ENCODE data around the gene CDCA5.

CDCA5 gene, protein sequence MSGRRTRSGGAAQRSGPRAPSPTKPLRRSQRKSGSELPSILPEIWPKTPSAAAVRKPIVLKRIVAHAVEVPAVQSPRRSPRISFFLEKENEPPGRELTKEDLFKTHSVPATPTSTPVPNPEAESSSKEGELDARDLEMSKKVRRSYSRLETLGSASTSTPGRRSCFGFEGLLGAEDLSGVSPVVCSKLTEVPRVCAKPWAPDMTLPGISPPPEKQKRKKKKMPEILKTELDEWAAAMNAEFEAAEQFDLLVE

DNA sequence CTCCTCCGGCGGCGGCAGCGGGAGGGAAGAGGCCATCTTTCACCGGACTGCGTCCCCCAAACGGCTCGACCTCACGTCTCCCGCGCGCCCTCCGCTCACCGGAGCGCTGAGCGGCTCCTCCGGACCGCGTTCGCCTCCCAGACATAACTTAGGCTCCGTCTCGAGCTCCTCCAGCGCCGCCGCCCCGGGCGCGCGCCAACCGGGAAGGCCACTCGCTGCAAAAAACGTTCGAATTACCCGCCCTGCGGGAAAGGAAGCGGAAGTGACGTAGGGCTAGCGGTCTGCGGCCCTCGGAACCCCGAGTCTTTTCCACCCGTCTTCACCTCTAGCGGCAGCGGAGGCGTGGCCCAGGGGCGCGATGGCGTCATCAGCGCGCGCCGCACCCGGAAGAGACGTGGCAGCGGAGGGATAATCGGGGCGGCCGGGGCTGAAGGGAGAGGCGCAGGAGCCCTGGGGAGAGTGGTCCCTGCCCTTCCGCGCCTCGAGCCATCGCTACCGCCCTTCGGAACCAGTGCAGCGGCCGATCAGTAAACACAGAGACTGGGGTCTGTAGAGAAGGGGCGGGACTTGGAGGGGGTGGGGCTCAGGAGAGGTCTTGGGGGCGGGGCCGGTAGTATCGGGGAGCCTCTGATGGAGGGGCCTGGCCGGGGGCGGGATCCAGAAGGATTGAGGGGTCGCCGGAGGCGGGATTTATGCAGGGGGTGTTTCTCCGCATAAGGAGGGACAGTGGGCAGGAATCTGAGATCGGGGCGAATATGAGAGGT, at the start of gene CDCA5, which contains the start of gene ZFPL1:
Gene CDCA5 (minus strand): TSS at position 207 of the 764 bp plus-strand sequence. CDS start 62 bp downstream, at position 145.
Gene ZFPL1 (plus strand): TSS at position 389 of the 764 bp plus-strand sequence. CDS start 477 bp downstream, outside the sequence.
- peak; percentile 92 for DNase-seq (ENCODE audit: low spot score)

- DNase-seq (ENCODE audit: low spot score) = no peak
These were observed 49.3 kb upstream of the CDCA5 start for GRCh38 chr11:65132988-65133700.

- no peak for DNase-seq (ENCODE audit: low spot score)
These were observed 48.6 kb upstream of the CDCA5 start for GRCh38 chr11:65132238-65132987.

GRCh38 chr11:65131895-65132237, 48.0 kb upstream of the CDCA5 start:
- DNase-seq (ENCODE audit: low spot score) = no peak

GRCh38 chr11:65131417-65131776, 47.6 kb upstream of the CDCA5 start:
- no peak for DNase-seq (ENCODE audit: low spot score)

GRCh38 chr11:65130631-65131416, 47.0 kb upstream of the CDCA5 start:
- no peak for DNase-seq (ENCODE audit: low spot score)

DNA sequence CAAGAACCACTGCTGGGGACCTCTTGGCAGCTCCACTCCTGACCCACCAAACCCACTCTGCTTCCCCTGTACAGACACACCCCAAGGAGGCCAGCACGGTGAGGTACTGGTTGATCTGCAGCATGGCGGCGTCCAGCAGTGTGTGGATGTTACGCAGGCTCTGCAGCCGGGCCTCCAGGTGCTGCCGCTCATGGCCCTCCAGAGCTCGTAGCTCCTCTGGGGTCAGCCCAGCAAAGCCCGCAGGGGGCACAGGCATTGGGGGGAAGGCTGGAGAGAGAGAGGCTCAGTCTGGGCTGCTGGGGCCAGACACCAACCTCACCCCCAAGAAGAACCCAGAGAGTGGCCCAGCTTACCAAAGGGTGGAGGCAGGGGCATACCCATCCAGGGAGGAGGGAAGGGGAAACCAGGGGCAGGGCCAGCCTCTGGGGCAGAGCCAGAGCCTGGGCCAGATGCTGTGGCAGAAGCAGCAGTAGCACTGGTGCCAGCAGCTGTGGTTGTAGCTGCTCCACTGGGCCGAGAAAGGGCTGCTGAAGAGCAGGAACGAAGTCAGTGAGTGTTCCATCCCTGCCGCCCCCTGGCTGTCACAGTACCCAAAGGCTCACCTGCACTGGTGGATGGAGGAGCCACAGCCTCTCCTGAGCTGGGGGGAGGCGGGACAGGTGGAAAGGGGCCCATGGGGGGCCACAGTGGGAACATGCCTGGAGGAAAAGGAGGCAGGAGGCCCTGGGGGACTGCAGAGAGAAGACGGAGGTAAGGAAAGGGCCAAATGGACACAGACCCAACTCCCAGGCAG, 46.0 kb upstream of the CDCA5 start:
- no peak for DNase-seq (ENCODE audit: low spot score)

DNA sequence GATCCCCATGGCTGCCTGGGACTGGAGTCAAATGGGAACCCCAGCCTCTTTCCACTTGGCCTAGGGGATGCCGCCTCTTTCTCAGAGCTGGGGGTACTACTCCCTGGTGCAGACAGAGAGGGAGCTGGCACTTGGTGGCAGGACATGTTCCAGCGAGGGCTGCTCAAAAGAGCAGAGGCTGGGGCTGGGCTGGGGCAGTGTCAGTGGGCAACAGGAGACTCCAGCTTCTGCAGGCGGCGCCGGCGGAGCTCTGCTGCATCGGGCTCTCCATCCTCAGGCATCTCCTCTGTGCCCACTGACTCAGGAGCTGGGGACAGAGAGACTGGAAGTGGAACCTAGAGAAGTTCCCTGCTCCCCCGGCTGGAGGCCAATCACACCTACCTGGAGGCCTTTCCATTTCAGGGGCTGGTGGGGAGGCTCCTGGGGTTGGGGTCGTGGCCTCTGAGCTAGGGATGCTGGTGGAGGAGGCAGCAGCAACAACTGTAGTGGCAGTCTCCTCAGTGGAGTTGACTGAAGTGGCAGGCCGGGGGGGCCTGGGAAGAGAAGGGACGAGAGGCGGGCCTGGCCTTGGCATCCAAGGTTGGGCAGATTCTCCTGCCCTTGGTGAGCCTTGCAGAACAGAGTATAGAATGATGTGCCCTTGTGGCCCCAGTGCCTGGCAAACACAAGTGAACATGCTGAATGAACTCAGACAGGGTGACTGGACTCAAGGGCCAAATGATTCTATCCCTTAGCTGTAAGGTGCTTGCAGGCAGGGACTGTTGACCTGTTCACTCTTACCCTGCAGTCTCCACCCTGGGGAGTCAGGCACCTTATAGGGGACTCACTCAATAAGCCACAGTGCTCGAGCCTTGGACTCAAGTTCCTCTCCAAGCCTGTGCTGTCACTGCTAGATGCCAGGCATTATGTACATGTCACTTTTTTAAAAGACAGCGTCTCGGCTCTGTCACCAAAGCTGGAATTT, 44.6 kb upstream of the CDCA5 start:
- DNase-seq (ENCODE audit: low spot score) = no peak

DNA sequence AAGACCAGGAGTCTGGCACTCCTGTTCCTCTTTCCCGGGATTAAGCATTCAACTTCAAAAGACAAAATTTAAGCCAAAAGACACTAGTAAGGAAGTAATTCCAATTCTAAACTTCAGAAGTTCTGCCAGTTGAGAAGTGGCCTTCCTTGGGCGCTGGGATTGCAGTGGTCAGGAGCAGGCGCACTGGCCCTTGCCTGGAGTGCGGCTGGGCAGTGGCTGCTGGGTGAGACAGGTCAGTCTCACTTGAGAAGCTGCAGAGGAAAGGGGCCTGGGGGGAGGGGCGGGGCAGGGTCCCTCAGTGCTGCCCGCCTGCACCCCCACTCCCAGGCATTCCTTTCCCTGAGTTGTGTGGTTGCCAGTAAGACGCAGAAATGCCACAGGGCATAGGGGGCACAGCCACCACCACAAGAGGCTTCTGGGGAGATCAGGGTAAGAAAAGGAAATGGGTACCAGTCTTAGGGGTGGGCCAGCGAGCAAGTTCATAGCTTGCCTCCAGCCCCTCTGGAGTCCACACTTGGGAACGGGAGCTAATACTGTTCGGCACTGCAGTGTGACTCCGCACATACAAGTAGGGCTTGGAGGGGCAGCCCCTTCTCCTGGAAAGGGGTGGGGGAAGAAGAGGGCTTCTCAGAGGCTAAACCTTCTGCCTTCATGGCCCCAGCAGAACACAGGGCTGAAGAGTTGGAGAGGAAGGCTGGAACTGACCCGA, 43.8 kb upstream of the CDCA5 start:
- DNase-seq (ENCODE audit: low spot score) = no peak

DNA sequence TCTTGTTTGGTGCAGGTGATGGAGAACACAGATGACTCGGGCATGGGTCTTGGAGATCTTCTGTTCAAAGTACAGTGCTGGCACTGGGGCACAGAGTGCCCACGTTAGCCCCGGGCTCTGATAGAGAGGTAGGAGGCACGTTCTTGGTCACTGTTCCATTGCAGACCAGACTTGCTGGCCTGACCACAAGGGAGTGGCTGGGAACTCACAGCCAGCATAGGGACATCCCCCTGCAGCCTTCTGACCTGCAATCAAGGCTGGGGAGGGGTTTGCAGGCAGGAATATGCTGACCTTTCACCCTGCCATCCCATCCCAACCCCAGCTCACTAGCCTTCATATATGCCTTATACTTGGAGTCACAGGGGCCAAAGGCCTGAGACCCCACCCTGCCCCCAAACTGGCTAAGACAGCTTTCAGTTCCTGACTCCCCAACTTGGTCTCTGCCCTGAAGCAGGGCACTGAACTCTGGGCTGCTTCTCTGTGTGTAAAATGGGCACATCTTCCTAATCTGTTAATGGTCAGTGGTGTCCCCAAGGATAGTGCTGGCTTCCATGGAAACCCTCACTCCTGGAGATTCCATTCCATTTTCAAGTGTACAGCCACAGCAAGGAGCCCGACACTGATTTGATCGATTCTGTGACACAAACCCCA, 42.9 kb upstream of the CDCA5 start:
- DNase-seq (ENCODE audit: low spot score) = no peak

DNA sequence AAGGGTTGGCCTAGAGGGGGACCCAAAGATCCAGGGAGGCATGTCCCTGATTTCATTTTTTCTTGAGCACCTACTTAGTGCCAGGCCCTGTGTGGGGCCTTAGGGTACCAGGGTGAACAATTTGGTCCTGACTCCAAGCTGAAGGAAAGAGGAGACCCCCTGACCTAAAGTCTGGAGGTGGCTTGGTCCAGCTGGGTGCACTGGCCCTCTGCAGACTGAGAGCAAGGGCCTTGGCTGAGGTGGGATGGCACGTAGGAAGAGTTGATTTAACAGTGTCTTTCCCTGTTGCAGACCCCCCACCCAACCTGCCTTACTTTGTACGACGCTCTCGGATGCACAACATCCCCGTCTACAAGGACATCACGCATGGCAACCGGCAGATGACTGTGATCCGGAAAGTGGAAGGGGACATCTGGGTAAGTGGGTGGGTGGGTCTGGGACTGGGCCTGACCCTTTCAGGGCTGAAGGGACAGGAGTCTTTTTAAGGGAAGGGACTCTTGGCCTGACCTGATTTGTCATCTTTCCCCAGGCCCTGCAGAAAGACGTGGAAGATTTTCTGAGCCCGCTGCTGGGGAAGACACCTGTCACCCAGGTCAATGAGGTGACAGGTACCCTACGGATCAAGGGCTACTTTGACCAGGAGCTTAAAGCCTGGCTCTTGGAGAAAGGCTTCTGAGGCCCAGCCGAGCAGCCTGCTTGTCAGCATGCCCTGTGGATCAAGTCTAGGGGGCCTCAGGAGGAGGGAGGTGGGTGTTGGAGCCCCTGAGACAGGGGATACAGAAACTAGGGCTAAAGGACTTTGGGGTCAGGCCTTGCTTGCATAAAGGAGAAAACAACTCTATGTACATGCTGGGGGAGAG, 41.6 kb upstream of the CDCA5 start:
- no peak for DNase-seq (ENCODE audit: low spot score)

- no peak for DNase-seq (ENCODE audit: low spot score)
These were observed 40.8 kb upstream of the CDCA5 start for GRCh38 chr11:65124480-65125196.

DNA sequence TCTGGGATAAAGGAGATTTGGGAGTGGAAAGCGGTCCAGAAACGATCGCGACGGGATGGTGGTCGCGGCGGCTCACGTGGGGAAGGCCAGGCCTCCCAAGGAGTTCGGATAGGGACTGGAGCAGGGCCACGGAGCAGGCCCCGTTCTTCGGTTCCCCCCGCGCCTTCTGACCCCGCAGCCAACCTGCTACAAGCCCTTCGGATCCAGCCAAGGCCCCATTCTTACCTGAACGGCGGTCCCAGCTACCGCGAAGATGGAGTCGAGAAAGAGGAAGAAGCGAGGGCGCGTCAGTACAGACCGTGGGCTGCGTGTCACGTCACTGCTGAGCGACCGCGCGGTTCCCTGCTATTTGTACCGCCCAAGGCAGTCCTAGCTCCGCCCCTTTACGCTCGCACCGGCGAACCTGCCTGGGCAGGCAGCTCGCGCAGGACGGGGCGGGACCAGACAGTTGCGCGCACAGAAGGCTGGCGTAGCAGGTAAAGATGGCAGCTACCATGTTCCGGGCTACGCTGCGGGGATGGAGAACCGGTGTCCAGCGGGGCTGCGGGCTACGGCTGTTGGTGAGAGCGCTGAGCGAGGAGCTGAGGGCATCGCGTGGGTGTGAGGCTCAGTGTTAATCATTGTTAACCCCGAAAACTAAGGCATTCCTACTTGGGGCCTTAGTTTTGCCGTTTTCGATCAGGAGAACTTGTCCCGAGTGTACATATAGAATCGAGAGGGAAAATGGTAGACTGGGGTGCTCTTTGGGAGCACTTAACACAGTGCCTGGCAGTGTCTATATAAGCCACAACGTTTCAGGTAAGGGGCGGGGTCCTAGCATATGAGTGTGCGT, 38.2 kb upstream of the CDCA5 start, which contains the start of the genes FAU and MRPL49:
Gene FAU (minus strand): TSS at position 270 of the 832 bp plus-strand sequence. CDS start 321 bp downstream, outside the sequence.
Gene MRPL49 (plus strand): TSS at position 457 of the 832 bp plus-strand sequence. CDS start 26 bp downstream, at position 483.
- peak; percentile 95 for DNase-seq (ENCODE audit: low spot score)

DNA sequence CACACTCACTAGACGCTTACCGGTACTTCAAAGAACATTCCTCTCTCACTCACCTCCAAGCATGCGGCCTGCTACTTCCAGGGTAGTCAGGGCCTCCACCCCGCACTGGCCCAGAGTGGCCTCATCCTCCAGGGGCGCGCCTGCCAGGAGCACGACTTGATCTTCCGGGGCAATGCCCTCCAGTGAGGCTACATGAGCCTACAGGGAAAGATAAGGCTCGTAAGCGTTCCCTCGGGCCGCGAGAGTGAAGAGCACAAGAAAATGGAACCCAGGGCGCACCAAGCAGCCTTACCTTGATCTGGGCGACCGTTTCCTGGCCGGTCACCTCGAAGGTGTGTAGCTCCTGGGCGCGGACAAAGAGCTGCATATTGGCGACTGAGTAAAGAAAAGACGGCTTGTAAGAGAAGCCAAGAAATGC, 37.6 kb upstream of the CDCA5 start:
- DNase-seq (ENCODE audit: low spot score) = no peak

GRCh38 chr11:65120831-65121230, 37.0 kb upstream of the CDCA5 start:
- no peak for DNase-seq (ENCODE audit: low spot score)

- DNase-seq (ENCODE audit: low spot score) = no peak
These were observed 35.8 kb upstream of the CDCA5 start for GRCh38 chr11:65119670-65119995.

All from kidney capillary endothelial cell (primary cell).